ENCODE measurements around the gene GALNT5.
A peak's percentile ranks its signal among the peaks of the same experiment; 100 is the strongest.

GALNT5 gene

GRCh38 chr2:157236404-157236803, 21.1 kb upstream of the GALNT5 start:
- H3K4me3 ChIP-seq (ENCODE audit: low read length), result no peak overlapping the region
- peak; percentile 94 for DNase-seq (ENCODE audit: low read depth)
- no peak for TF ChIP-seq CTCF (IDR thresholded peaks at IDR 0.05; ENCODE audit: insufficient read depth, low read depth, low read length, missing control alignments)

- no peak for DNase-seq (ENCODE audit: low read depth)
- no peak overlapping the region for H3K4me3 ChIP-seq (ENCODE audit: low read length)
- TF ChIP-seq CTCF (IDR thresholded peaks at IDR 0.05; ENCODE audit: insufficient read depth, low read depth, low read length, missing control alignments), result no peak
Observed at GRCh38 chr2:157238296-157238695, 19.2 kb upstream of the GALNT5 start.

GRCh38 chr2:157244691-157245090, 12.8 kb upstream of the GALNT5 start:
- DNase-seq (ENCODE audit: low read depth), result no peak
- H3K4me3 ChIP-seq (ENCODE audit: low read length), result no peak overlapping the region
- TF ChIP-seq CTCF (IDR thresholded peaks at IDR 0.05; ENCODE audit: insufficient read depth, low read depth, low read length, missing control alignments), result no peak

GRCh38 chr2:157245144-157245840, 12.2 kb upstream of the GALNT5 start:
- no peak for TF ChIP-seq CTCF (IDR thresholded peaks at IDR 0.05; ENCODE audit: insufficient read depth, low read depth, low read length, missing control alignments)
- DNase-seq (ENCODE audit: low read depth), result no peak

GRCh38 chr2:157245846-157246764, 11.4 kb upstream of the GALNT5 start:
- peak; percentile 95 for DNase-seq (ENCODE audit: low read depth)
- no peak overlapping the region for H3K4me3 ChIP-seq (ENCODE audit: low read length)
- no peak for TF ChIP-seq CTCF (IDR thresholded peaks at IDR 0.05; ENCODE audit: insufficient read depth, low read depth, low read length, missing control alignments)

More at GRCh38 chr2:157245144-157245840, 12.2 kb upstream of the GALNT5 start:
- no peak overlapping the region for H3K4me3 ChIP-seq (ENCODE audit: low read length)

- TF ChIP-seq CTCF (IDR thresholded peaks at IDR 0.05; ENCODE audit: insufficient read depth, low read depth, low read length, missing control alignments), result no peak
- DNase-seq (ENCODE audit: low read depth), result peak; percentile 85
- H3K4me3 ChIP-seq (ENCODE audit: low read length), result no peak overlapping the region
Observed at GRCh38 chr2:157246765-157247407, 10.6 kb upstream of the GALNT5 start.
